NCI-H1092 treated with DMSO at 0.1 percent for 48 hours (cell line): Measurements from ENCODE around the gene NKD2.
"Not testable (repeated sequence)": the region's sequence is repeated elsewhere in the genome, so short reads cannot be mapped to it uniquely, and the experiment has no call there.

Experiments used
- DNase-seq: peaks from one replicate; lab custom pipeline; 2025; lab: John Stamatoyannopoulos, UW

NKD2 gene, protein sequence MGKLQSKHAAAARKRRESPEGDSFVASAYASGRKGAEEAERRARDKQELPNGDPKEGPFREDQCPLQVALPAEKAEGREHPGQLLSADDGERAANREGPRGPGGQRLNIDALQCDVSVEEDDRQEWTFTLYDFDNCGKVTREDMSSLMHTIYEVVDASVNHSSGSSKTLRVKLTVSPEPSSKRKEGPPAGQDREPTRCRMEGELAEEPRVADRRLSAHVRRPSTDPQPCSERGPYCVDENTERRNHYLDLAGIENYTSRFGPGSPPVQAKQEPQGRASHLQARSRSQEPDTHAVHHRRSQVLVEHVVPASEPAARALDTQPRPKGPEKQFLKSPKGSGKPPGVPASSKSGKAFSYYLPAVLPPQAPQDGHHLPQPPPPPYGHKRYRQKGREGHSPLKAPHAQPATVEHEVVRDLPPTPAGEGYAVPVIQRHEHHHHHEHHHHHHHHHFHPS

DNA sequence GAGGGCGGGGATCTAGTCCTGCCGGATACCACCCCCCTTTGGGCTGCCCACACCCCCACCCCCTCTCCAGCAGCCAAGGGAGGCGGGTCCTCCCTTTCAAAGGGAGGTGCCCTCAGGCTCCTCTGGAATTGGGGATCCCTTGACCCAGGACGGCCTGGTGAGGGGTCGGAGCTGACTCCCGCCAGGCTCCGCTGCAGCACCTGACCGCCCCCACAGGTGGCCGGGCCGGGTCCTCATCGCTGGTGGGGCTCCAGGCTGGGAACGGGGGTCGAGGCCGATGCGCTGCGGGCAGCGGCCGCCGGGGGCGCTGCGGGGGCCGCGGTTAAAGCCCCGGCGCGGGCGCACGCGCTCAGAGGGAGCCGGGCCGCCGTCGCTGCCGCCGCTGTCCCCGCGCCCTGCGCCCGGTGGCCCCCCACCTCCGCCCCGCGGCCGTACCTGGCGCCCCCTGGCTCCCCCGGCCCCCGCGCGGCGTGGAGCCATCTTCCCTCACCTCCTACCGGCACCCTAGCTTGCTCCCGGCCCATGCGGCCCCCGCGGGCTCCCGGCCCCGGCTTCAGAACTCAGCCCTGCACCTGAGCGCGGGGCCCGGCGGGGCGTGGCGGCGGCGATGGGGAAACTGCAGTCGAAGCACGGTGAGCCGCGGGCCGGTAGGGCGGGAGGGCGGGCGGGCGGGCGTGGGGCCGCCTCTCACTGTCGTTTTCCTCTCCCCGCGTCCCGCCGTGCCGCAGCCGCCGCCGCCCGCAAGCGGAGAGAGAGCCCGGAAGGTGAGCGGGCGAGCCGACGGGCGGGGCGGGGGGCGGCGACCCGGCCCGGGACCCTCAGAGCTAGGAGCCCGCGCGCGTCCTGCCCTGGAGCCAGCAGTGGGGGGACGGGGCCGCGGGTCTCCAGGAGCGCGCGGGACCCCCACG is at the start of gene NKD2:
TSS of gene NKD2 (plus strand) at position 352 of the 908 bp plus-strand sequence. CDS start at position 608, 256 bp downstream.
- DNase-seq = peak; percentile 25

DNA sequence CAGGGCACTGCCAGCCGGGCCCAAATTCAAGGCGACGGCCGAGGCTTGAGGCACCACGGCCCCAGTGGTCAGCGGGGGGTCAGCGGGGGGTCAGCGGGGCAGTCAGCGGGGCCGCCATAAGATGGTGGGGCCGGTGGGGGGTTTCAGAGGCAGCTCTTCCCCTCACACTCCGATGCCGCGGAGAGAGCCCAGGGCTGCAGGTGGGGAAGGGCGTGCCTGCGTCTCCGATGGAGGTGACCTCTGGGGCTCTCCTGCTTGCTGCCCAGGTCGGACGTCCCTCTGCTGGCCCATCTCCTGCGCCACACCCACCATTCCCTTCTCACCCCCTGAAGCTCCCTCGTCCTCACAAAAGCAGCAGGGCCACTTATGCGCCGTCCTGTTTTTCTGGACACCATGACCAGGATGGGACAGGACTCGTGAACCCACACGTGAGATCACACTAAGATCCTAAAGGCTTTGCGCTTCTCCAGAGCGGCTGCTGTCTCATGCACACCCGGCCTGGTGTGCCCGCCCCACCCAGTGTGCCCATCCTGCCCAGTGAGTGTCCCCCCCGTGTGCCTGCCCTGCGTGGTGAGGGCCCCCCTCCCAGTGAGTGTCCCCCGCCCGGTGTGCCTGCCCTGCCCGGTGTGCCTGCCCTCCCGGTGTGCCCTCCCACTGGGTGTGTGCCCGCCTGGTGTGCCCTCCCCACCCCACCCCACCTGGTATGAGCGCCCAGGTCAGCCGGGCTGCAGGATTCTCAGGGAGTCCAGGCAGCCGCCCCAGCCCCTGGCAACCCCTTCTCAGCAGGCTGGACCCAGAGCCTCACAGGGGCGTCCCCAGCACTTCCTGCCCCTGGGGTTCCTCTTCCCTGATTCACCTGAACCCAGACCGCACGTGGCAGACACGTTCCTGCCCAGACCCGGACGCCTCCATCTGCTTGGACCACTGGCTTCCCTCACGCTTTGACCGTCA is 48.7 kb upstream of the NKD2 start:
- DNase-seq = no peak

DNA sequence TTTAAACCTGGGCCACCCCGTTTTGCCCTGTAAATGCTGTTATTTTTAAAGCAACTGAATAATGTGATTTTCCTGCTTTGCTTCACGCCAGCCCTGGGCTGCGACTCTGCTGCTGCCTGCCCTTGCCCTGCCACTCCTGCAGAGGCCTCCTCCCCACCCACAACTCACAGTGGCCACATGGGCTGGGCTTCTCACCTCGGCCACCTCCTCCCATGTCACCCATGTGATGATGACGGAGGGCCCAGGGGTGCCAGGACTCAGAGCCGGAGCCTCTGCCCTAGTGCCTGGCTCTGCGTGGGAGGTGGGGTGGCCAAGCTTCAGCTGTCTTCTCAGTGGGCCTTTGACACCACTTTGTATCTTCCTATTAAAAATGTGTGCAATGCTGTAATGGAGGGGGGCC is 48.1 kb upstream of the NKD2 start:
- no peak for DNase-seq

DNA sequence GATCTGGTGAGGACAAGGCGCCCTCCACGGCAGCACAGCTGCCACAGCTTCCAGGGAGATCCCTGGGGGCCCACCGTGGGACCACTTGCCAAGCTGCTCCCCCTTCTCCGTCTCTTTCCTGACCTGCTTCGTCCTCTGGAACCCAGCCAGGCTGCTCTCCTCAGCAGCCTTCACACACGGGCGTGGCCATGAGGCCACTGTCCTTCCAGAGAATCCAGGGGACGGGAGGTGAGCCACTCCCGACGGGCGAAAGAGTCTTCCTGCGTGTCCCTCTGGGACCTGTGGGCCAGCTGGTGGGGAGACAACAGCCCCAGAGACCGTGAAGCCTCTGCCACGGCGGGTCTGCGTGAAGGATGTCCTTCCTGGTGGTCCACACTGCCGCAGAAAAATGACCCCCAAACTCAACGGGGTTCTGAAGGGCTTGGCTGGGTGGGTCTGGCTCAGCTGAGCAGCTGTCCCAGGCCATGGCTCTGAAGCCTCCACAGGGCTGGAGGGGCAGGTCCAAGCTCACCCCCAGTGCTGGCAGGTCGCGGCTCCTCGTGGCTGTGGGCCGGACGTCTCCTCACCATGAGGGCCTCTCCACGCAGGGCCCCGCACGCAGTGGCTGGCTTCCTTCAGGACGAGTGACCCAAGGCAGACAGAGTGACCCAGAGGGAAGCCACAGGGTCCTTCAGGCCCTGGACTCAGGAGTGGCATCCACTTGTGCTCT is 47.4 kb upstream of the NKD2 start:
- no peak for DNase-seq

DNA sequence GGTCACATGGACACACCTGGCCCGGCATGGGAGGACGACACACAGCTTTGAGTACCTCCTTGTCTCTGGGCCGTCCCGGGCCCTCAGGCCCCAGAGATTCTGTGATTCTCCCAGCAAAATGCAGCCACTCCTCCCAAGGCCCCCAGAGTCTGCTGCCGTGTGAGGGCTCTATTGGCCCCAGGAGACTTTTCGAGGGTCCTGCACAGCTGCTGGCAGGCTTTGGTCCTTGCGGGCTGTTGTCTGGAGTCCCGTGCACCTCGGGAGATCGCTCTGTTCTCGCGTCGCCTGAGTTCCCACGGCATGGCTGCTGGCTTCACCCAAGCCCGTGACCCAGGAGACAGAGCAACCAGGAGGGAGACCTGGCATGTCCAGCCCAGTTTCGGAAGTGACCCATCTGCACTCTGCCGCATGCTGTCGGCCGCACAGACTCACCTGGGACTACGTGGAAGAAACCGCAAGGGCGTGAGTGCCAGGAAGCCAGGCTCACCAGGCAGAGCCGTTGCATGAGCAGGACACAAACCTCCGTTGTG is 46.8 kb upstream of the NKD2 start:
- no peak for DNase-seq

DNA sequence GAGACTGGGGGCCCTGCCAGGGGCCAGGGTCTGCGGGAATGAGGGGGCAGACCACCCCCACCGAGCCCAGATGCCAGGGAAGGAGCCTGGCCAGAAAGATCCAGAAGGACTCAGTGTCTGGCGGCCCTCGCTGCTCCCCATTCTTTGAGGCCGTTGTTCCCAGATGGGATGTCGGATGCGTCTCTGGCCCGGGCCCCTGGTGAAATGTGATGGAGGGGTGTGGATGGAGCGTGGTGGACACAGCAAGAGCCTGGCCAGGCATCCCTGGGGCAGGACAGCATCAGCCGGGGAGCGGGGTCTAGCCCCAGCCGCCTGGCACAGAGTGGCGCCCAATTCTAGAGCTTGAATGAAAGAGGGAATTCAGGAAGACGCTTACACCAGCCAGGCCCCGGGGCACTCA is 46.2 kb upstream of the NKD2 start:
- DNase-seq = no peak

DNA sequence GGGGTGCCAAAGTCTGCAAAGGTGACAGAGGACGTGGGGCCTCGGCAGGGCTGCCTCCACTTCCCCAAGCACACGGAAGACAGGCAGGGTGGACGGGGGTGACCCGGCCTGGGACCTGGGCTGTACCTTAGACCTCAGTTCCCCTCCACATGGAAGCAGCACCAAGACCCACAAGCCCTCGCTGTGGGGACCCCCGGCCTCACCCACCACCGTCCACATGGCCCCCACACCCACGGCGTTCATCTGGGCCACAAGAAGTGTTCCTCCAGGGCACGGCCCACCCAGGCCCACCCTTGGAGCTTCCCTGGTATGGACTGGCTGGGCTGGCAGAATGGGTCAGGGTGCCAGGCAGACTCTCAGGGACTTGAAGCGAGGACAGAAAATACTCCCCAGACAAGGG is 45.8 kb upstream of the NKD2 start:
- DNase-seq = no peak

DNA sequence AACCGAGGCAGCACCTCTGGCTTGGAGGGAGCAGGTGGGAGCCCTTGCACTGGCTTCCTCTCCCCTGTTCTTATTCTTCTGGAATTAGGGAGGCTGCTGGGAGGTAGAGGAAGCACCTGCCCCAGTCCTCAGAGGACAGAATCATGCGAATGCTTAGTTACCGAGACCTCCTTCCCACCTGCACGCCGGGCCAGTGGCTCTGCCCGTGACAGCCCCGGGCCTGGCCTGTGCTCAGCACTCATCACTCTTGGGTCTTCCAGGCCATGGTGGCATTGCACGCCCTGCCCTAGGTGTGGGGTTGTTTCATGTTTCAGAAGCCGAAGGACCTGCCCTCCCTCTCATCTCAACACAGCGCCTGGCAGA is 45.3 kb upstream of the NKD2 start:
- DNase-seq = no peak

DNA sequence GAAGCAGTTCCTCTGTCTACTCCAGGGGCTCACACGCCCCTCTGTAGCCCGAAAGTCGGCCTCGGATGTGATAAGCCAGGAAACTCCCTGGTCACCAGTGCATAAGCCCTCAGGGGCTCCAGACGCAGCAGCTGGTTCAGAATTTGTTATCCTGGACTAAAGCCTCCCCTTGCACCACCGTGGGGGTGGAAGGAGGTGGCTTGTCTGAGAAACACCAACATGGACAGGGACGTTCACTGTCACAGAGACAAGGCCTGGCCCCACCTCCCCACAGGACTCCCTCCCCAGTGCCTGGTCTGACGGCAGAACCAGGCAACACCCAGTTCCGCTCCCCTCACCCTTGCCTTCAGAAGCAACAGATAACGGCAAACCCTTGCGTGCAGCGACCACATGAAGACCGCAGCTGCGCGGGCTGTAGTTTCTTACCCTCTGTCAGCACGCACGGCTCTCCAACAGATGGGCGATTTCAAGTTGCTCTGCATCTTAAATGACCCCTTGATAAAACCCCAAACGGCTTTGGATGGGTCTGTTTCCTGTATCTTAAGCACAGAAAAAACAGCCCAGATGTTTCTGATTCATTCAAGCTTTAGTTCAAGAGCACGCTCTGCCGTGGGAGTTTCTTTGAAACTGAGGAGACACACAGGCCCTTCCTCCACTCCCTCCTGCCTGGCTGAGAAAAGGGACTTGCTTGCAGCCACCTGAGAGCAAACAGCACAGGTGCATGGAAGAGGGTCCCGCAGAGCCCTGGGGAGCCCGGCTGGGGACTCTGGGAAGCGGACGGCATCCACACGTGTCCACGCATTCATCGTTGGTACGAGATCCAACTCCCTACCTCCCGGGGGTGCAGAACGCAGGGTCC is 44.7 kb upstream of the NKD2 start:
- DNase-seq = no peak

DNA sequence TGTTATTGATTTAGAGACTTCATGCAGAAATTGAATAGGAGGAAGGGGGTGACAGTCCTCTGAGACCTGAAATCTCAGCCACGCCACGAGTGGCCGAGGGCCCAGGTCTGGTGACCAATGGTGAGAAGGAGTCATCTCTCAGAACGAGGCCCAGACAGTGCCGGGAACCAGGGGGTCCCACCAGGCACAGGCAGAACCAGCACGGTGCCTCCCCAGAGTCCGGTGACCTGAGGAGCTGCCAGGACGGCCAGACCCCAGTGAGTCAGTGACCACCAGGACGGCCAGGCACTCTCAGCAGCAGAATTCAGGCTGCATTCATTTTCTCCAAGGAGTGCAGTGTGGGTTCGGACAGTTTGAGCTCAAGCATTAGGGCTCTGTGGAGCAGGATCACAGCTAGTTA is 43.8 kb upstream of the NKD2 start:
- no peak for DNase-seq

DNA sequence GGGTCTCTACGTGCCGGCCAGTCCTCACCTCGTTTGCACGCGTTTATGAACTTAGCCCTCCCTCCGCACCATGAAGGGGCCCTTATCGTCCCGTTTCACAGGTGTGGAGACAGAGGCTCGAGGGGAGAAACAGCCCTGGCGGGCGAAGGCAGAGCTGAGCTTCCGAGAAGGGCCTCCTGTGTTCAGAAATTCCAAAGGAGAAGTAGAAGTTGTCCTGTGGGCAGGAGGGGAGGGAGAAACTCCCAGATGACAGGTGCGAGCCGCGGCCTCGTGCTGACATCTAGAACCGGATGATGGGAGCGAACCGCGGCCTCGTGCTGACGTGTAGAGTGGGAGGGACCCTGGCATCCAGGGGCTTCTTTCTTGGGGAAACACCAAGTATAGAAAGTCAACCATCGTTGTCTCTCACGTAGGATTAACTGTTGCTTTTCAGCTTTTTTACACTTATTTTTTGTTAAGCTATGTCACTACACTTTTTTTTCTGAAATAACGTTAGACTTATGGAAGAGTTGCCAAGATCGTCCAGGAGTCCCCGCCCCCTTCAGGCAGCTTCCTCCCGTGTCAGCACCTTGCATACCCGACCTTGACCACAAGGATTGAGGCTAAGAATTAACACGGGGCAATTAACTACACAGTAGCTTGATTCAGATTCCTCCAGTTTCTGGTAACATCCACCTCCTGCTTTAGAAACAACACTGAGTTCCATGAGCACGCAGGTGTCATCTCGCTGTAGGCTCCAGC is 42.8 kb upstream of the NKD2 start:
- DNase-seq = no peak

DNA sequence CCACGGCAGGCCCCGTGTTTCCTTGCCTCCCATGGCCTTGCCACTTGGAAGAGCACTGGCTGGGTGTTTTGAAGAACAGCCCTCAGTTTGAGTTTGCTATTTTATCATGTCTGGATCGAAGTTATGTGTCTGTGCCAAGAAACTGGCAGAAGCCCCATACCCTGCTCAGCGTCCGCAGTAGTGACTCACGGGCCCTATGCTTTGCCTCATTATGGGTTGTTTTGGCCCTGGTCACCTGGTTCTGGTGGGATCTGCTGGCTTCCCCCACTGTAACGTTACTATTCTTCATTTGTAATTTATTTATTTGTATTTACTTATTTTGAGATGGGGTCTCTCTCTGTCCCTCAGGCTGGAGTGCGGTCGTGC is 42.3 kb upstream of the NKD2 start:
- no peak for DNase-seq

DNA sequence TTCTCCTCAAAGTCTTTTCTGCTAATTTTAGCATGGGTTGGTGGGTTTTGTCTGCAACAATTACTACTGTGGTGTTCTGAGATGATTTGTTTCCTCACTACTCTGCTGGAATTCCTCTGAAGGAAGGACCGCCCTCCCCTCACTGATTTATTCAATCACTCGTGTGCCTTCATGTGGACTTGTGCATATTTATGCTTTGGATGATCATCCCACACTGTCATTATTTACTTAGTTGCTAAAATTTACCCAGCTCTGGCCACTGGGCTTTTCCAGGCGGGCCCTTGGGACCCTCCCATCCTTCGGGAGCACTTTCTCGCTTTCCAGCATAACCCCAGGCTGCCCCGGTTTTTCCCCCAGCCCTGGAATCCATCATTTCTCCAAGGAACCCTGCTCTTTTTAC is 41.7 kb upstream of the NKD2 start:
- no peak for DNase-seq

DNA sequence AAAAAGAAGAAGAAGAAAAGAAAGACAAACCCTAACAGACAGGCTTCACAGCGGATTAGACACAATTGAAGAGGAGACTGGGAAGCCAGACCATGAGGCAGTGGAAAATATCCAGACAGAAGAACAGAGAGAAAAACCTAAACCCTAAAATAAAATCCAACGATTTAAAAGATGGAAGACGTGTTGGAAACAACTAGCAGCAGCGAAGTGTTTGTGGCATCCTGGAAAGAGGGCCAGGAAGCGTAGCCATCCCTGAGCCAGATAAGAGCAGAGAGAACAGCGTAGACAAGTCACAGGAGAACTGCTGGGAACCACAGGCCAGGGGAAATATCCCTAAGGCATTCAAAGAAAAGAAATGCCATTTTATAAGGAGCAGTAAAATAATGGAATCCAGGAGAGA is 39.7 kb upstream of the NKD2 start:
- no peak for DNase-seq

DNA sequence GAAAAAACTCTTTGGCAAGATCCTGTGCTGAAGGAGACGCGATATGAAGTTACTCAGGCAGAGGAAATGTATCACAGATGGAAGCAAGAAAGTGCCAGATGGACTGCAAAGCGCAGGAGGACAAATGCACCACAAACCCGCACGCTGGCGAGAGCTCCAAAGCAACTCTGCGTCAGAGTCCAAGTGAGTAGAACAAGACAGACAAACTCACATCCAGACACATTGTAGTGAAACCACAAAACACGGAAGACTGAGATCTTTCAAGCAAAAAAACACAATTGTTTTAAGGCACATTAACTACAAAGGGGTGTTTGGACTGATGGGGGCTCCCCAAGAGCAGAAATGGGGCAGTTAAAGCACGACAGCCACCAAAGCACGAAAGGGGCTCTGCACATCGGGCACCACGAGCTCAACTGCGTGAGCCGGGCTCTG is 39.2 kb upstream of the NKD2 start:
- no peak for DNase-seq

DNA sequence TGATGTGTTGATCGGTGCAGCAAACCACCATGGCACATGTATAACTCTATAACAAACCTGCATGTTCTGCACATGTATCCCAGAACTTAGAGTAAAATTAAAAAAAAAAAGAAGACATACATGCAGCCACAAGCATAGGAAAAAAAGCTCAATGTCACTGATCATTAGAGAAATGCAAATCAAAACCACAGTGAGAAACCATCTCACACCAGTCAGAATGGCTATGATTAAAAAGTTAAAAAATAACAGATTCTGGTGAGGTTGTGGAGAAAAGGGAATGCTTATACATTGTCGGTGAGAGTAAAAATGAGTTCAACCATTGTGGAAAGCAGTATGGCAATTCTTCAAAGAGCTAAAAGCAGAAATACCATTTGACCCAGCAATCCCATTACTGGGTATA is 36.0 kb upstream of the NKD2 start:
- not testable (repeated sequence) for DNase-seq

DNA sequence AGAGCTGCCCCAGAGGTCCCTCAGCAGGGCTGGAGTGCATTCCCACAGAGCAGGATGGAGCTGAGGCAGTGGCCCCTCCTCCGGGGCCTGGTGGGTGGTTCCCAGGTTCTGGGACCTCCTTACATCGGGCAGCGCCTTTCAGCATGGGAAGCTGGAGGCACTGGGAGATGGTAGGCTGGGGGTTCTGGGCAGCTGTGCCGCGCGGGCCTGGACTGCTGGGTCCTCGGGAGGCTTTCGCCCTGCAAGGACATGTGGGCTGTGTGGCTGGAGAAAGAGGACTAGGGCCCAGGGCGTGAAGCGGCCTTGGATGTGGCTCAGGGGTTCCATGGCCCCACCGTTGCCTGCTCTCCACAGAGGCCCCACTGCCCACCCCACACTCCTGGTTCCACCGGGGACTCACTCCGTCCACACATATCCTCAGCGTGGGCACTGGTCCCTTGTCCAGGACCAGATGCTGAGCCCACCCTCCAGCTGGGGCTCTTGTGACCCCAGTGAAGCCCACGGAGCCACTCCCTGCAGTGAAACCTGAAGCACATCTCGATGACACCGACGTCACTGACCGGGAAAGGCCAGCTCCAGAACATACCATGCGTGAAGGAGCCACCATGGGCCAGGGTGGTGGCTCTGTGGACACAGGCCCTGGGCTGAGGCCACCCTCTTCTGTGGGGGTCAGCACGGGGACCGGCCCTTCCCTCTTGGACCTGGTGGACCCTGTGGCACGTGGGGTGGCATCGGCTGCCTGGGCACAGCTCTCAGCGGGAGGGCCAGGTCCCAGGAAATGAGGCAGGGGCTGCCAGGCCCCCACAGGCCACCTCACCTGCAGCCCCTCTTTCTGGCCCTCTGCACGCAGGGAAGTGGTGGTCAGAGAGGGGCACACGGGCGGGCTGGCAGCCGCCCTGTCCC is 31.5 kb upstream of the NKD2 start:
- DNase-seq = no peak

DNA sequence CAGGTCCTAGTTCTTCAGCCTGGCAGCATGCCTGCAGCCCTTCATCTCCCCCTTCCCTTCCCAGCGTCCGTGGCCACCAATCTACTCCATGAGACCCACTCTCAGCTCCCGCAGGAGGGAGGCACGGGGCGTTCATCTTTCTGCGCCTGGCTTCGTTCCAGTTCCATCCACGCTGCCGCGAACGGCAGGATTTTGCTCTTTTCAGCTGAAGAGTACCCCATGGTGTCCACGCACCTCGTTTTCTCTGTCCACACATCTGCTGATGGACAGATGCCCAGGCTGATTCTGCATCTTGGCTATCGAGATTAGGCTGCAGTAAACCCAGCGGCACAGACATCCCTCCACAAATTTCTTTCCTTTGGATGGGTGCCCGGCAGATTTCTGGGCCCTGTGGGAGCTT is 30.5 kb upstream of the NKD2 start:
- DNase-seq = peak; percentile 41
